Measurements from ENCODE around the gene KCNQ2.
"Not testable (repeated sequence)": the region's sequence is repeated elsewhere in the genome, so short reads cannot be mapped to it uniquely, and the experiment has no call there.

- TF ChIP-seq CTCF (IDR thresholded peaks at IDR 0.05 in 2 of 3, conservative IDR thresholded peaks at IDR 0.05 in 1 of 3; ENCODE audit: borderline replicate concordance in 1 of 3, insufficient read depth in 1 of 3, low read depth in 2 of 3, low read length in 2 of 3); RAD21 (IDR thresholded peaks at IDR 0.05; ENCODE audit: low read depth); JUND (IDR thresholded peaks at IDR 0.05); YY1 (IDR thresholded peaks at IDR 0.05; ENCODE audit: extremely low read depth, insufficient replicate concordance, low read depth, low read length); TCF7L2 (IDR thresholded peaks at IDR 0.05; ENCODE audit: borderline replicate concordance, extremely low read depth, insufficient read depth, insufficient read length); MAX (IDR thresholded peaks at IDR 0.05); SIN3A (IDR thresholded peaks at IDR 0.05; ENCODE audit: low read depth); ZNF274 (IDR thresholded peaks at IDR 0.05; ENCODE audit: low read depth, low read length); EZH2 (IDR thresholded peaks at IDR 0.05); ATF3 (IDR thresholded peaks at IDR 0.05); POLR2AphosphoS5 (IDR thresholded peaks at IDR 0.05; ENCODE audit: low read depth, low read length); SP1 (IDR thresholded peaks at IDR 0.05; ENCODE audit: low read depth): not testable (repeated sequence)
Observed at GRCh38 chr20:63479695-63480419, 7.4 kb upstream of the KCNQ2 start.

All from HCT116 (cell line).